ES-I3 (cell line): ENCODE measurements around the gene ANKRD36.
A peak's percentile ranks its signal among the peaks of the same experiment; 100 is the strongest.
"Not testable (repeated sequence)": the region's sequence is repeated elsewhere in the genome, so short reads cannot be mapped to it uniquely, and the experiment has no call there.

ENCODE experiments used
- H3K36me3 ChIP-seq: 2 replicates; pipeline ENCODE4 v1.6.1; 2013; ENCODE audit warnings: mild to moderate bottlenecking, low read length, control low read depth, moderate library complexity; ENCODE audit not compliant: insufficient read depth
- H3K4me1 ChIP-seq: 2 replicates; pipeline ENCODE4 v1.6.1; 2013; ENCODE audit warnings: mild to moderate bottlenecking, control low read depth, low read length; ENCODE audit not compliant: insufficient read depth
- H3K9ac ChIP-seq: 2 replicates; pipeline ENCODE4 v1.6.1; 2013; ENCODE audit warnings: low read depth, mild to moderate bottlenecking, low read length, moderate library complexity
- H3K9me3 ChIP-seq: 2 replicates; pipeline ENCODE4 v1.6.1; 2013; ENCODE audit warnings: mild to moderate bottlenecking, low read length, moderate library complexity; ENCODE audit not compliant: control insufficient read depth, insufficient read depth

ANKRD36 gene

DNA sequence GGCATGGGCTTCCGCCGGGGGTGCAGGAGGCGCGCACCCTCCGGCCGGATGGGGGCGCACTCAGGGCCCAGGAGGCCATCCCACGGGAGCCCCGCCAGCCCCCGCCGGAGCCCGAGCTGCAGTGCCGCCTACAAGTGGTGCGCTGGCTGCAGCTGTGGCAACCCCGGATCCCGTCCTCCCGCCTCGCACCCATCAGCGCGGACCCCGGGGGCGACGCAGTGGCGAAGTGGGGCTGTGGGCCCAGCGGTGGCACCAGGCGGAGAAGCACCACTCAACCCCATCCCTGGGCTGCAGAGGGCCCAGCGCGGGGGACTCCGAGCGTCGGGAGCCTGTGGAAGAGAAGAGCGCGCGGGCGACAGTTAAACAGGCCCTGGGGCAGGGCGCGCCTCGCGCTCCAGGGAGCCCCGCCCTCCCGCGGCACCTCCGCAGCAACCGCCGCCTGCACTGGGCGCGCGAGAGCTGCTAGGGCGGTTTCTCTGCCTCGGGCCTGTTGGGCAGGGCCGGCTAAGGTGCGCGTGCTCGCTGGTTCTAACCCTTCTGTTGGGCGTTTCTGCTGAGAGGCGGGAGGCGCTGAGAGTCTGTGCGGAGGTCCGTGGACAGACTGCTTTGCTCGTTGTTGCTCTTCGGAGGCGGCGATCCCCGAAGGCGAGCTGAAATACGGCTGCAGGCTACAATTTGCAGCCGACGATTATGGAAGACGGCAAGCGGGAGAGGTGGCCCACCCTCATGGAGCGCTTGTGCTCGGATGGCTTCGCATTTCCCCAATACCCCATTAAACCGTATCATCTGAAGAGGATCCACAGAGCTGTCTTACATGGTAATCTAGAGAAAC lies at the start of gene ANKRD36:
TSS of gene ANKRD36 (plus strand) at position 104 of the 832 bp plus-strand sequence. CDS start at position 691, 587 bp downstream.
- H3K9me3 ChIP-seq, H3K36me3 ChIP-seq, H3K4me1 ChIP-seq: not testable (repeated sequence)
- peak within 1 kb of the TSS; percentile 72 for H3K9ac ChIP-seq

DNA sequence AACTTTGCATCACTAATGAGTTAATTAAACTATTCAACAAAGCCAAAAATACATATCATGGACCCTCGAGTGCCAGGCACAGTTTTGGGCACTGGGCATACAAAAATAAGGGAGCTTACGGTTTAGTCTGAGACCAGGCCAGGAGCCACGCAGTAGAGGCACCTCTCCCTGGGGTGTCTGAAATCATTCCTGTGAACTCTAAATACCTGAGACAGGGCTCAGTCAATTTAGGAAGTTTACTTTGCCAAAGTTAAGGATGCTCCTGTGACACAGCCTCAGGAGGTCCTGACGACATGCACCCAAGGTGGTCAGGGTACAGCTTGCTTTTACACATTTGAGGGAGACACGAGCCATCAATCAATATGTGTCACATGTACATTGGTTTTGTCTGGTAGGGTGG lies 46.9 kb upstream of the ANKRD36 start:
- H3K4me1 ChIP-seq, H3K36me3 ChIP-seq, H3K9me3 ChIP-seq, H3K9ac ChIP-seq: not testable (repeated sequence)

DNA sequence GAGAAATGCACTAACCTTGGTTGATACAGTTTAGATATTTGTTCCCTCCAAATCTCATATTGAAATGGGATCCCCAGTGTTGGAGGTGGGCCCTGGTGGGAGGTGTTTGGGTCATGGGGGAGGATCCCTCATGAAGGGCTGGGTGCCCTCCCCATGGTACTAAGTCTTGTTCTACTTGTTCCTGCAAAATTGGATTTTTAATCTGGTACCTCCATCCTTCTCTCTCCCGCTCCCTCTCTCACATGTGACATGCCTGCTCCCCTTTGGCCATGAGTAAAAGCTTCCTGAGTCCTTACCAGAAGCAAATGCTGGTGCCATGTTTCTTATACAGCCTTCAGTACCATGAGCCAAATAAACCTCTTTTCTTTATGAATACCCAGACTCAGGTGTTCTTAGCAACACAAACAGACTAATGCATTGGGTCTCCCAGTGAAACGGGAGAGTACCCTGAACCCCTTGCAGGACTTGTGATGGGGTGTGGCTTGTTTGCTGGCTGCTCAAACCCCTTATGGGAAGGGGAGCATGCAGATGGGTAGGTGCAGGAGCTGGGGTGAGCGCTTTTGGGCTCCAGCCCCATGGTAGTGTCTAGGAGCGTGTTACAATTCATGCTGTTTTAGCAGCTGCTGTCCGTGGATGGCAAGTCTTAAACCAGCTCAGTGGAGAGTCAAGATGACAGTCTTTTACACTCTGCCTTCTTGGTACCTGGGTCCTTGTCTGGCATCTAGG lies 45.5 kb upstream of the ANKRD36 start:
- Histone ChIP-seq H3K9ac (no peak overlapping the region), H3K36me3 (no peaks in the 10 kb centered on the region), H3K4me1 (no peaks in the 10 kb centered on the region), H3K9me3 (no peaks in the 10 kb centered on the region)

DNA sequence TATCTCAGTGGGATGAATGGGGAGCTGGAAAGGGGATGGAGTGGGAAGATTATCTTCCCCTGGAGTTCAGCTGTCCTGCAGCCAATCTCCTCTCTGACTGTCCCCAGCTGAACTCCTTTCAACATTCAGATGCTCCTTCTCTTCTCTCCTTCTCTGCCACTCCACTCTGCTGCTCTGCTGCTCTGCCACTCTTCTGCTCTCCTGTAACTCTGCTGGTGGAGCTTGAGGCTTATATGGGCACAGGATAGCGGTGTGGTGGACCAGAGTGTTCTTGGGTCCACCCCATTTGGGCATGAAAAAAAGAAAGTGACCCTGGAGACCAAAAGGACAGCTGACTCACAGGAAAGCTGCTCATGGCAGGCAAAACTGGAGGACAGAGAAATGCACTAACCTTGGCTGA lies 44.9 kb upstream of the ANKRD36 start:
- Histone ChIP-seq H3K9me3 (no peaks in the 10 kb centered on the region), H3K4me1 (no peaks in the 10 kb centered on the region), H3K9ac (no peak overlapping the region), H3K36me3 (no peaks in the 10 kb centered on the region)

DNA sequence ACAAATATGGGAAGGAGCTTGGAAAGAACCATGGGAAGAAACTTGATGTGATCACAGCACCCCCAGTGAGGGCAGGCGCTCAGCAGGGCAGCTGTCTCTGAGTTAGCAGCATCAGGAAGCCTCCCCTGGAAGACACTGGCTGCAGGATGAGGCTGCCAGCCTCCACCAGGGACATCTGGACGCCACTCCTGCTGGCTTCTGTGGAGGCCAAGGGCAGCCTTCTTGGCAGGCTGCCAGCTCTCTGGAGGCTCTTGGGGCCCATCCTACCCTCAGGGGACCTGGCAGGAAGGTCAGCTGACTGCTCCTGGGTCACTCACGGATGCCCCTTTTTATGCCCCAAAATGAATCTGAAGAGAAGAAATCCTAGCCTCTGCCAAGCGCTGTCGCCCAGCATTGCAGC lies 44.2 kb upstream of the ANKRD36 start:
- H3K9me3 ChIP-seq, H3K36me3 ChIP-seq, H3K9ac ChIP-seq, H3K4me1 ChIP-seq: not testable (repeated sequence)

DNA sequence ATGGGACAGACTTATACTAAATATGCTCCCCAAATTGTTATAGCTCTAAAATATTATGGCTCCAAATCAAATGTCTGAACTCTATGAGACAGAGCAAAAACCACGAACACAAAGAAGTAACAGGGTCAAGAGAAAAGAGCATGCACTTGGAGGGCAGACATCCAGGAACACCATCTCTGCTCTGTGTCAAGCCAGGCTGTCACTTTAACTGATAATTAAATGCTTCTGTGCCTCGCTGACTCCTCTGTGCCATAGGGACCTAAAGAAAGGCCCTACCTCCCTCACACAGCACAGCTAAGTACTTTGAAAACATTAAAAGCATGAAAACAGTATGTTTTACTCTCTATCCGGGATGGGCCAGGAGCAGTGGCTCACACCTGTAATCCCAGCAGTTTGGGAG lies 42.0 kb upstream of the ANKRD36 start:
- not testable (repeated sequence) for H3K36me3 ChIP-seq, H3K9ac ChIP-seq, H3K4me1 ChIP-seq, H3K9me3 ChIP-seq

DNA sequence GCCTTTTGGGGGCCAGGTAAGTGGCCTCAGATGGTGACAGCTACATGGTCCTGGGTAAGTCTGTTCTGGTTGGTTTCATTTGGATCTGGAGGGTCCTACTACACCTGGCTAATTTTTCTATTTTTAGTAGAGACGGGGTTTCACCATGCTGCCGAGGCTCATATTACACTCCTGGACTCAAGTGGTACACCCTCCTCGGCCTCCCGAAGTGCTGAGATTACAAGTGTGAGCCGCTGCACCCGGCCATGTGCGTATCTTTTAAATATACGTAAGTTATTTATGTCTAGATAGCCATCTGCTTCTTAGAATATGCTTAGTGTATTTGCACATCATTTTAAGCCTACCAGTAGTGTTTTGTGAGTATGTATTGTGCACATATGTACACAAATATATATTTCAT lies 35.7 kb upstream of the ANKRD36 start:
- H3K9me3 ChIP-seq, H3K4me1 ChIP-seq, H3K9ac ChIP-seq, H3K36me3 ChIP-seq: not testable (repeated sequence)

DNA sequence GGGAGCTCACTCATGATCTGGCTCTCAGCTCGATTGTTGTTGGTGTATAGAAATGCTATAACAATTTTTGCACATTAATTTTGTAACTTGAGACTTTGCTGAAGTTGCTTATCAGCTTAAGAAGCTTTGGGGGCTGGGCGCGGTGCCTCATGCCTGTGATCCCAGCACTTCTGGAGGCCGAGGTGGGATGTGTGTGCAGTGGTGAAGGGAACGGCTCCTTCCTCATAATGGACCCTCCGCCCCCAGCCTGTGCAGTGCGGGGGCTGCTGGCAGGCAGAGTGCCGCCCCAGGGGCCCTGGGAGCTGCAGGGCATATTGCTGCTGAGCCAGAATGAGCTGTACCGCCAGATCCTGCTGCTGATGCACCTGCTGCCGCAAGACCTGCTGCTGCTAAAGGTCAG lies 32.1 kb upstream of the ANKRD36 start:
- not testable (repeated sequence) for H3K4me1 ChIP-seq, H3K9me3 ChIP-seq, H3K36me3 ChIP-seq, H3K9ac ChIP-seq

DNA sequence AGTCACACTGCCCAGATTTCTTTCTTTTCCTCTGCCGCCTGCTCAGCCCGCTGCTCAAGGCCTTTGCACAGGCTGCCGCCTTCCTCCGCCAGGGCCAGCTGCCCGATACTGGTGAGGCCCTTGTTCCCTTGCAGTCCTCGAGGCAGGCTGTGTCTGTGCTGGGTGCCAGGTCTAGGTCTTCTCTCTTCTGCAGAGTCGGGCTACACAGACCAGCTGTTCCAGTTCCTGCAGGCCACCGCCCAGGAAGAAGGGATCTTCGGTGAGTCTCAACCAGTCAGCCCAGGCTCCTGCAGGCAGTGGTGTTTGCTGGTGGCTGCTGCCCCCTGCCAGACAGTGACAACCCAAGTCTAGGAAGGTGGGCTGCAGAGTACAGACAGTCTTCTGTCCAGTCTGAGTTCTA lies 30.7 kb upstream of the ANKRD36 start:
- H3K9me3 ChIP-seq, H3K4me1 ChIP-seq, H3K36me3 ChIP-seq, H3K9ac ChIP-seq: not testable (repeated sequence)

DNA sequence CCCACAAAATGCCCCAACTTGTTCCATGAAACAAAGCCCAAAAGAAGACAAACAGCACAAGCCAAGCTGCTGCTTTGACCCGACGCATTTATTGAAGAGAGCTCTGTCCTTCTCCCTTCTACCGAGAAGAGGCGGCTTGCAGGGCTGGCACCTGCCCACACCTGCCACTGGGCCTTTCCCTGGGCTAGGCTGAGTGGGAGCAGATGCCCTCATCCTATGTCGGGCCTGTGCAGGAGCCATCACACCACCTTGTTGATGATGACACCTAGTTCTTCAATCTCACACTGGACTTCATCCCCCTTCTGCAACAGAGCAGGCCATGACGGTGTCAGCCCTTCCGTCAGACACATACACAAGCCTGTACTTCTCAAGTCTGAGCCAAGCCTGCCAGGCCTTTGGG lies 29.4 kb upstream of the ANKRD36 start:
- not testable (repeated sequence) for H3K9me3 ChIP-seq

DNA sequence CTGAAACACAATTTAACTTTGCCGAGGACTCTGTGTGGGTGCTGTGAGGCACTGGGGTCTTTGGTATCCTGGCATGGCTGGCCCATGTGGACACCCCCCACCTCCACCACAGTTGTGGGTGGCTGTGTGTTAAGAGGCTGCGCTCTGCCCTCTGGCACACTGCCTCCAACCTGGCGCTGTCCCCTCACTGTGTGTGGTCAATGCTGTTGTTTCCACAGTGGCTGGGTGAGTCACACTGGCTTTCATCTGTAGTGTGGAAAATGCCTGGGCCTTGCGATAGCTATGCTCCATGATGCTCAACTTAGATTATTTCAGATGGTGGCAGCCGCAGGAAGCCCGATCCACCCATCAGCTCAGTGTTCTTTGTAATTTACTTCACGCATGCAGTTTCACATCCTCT lies 27.9 kb upstream of the ANKRD36 start:
- H3K9me3 ChIP-seq, H3K4me1 ChIP-seq, H3K9ac ChIP-seq, H3K36me3 ChIP-seq: not testable (repeated sequence)

More for the DNA sequence above, 29.4 kb upstream of the ANKRD36 start:
- not testable (repeated sequence) for H3K4me1 ChIP-seq, H3K36me3 ChIP-seq, H3K9ac ChIP-seq

DNA sequence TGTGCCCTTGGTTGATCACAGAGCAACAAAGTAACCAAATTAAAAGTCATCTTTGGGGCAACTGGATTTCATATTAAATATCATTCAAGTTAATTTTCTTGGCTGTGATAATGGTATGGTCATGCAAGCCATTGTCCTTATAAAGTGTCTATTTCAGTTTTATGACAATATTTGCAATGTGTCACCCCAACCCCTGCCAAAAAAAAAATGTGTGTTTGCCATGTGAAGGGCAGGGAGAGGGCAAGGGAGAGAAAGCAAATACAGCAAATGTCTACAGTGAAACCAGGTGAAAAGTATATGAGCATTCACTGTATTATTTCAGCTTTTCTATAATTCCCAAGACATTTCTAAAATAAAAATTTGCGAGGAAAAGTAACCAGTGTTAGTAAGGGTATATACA lies 24.2 kb upstream of the ANKRD36 start:
- H3K9me3 ChIP-seq, H3K9ac ChIP-seq, H3K36me3 ChIP-seq, H3K4me1 ChIP-seq: not testable (repeated sequence)

DNA sequence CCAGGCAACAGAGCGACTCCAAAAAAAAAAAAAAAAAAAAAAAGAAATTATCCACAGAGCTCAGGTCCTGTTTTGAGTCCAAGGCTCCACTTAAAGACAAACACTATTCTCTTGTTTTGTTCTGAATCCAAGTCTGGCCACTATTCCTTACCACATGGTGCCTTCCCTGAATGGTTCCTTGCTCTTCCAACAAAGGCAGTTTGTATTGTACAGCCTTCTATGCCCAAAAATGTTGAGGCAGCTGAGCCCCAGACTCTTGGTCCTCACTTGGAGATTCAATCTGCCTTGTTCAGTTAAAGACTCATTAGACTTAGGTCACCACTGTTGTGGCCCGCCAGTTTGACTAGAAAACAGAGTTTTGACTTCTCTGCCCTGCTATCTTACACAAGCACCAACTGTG lies 20.0 kb upstream of the ANKRD36 start:
- not testable (repeated sequence) for H3K4me1 ChIP-seq, H3K9me3 ChIP-seq, H3K36me3 ChIP-seq, H3K9ac ChIP-seq

DNA sequence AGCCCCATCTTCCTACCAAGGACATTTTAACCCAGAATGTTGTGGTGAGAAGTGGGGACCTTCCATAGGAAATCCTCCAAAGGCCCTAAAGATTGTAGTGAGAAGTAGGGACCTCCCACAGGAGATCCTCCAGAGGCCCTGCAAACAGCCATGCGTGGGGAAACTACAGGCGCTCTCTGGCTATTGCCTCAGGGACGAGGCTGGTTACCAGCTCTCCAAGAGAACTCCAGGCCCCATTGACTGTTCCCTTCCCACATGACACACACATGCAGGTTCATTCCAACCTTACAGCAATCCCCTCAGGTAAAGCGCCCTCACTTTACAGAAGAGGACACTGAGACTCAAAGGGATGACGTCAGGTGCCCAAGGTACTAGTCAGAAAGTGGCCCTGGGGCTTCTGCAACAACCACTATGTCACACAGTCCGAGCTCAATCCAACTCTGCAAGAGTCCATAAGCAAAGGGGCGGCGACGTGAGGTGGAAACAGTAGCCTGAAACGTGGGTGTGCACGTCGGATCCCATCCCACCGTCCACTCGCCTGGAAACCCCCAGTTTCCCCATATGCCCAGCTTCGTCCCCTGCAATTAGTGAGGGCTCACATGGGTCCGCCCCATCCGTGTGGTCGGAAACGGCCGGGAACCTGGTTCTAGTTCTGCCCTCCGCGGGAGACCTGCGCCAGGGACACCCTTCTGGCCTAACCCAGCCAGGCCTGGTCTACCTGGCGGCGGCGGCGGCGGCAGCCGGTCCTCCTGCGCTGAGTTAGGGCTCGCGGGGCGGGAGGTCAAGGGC lies 18.8 kb upstream of the ANKRD36 start:
- H3K9ac ChIP-seq = not testable (repeated sequence)

More for the DNA sequence above, 18.8 kb upstream of the ANKRD36 start:
- H3K9me3 ChIP-seq, H3K4me1 ChIP-seq, H3K36me3 ChIP-seq: not testable (repeated sequence)
